ENCODE measurements around the gene BORCS5. TPM values are rescaled to one million over a fixed set of nuclear protein-coding genes. Genes with fewer than 3 reads are reported as not detected.

BORCS5 gene
- total RNA-seq, 2 donors from 2014 or later, result 15.2 to 26.1 TPM

DNA sequence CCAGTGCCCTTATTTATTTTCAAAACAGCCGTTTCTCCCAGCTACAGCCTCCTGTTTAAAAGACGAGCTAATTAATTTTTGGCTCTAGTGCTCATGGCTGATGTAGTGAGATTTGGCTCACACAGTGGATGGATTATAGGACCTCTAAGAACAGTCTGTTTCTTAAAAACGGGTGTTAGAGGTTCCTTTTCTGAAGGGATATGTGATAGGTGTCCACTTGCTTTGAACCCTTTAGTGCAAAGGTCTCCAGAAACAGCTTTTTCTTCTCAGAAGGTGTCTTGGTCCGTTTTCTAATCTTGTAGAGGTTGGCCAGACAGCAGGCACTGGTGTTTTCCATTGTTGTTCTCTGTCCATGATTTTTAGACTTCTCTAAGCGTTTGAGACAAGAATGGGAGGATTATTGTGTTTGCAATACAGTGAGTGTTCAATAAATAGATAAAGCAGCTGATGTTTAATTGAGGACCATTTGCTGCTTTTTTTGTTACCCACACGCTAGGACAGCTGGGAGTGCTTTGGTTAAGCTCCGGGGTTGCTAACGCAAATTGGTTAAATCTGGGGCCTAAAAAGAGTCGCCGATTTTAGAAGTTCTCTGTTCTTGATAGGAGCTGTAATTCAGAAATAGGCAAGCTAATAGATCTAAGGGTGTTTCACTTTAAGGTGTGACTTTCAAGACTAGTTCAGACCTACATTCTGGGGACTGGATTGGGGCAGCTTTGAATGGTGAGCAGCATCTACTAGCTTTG is 1.0 kb downstream of the BORCS5 start:
- Mint-ChIP-seq H3K36me3 (ENCODE audit: low read depth) (no peaks in the 10 kb centered on the region), H3K4me1 (peaks cover 13% of the 10 kb centered on the region), H3K27me3 (ENCODE audit: insufficient read depth) (no peaks in the 10 kb centered on the region), H3K9me3 (no peaks in the 10 kb centered on the region), H3K4me3 (peak overlapping the region; percentile 90), H3K27ac (peak overlapping the region; percentile 90)
- peak; percentile 42 for DNase-seq
- 49 to 55% methylated on average over 9 to 10 of the region's 10 CpGs for WGBS, 2 experiments (ENCODE audit: insufficient coverage in 1 of 2, insufficient read length in 1 of 2)
- Histone ChIP-seq H3K27me3 (ENCODE audit: control insufficient read depth, insufficient read depth, low read length, poor library complexity, severe bottlenecking) (no peaks in the 10 kb centered on the region), H3K9me3 (ENCODE audit: control insufficient read depth, low read length) (no peaks in the 10 kb centered on the region), H3K27ac (ENCODE audit: low read depth, low read length) (peak overlapping the region; percentile 87), H3K4me3 (ENCODE audit: low read length) (peak overlapping the region; percentile 88), H3K4me1 (ENCODE audit: control insufficient read depth, insufficient read depth, low read length) (no peaks in the 10 kb centered on the region), H3K9ac (ENCODE audit: extremely low read depth, low read length, poor library complexity, severe bottlenecking) (peak overlapping the region; percentile 28), H3K36me3 (ENCODE audit: control insufficient read depth, insufficient read depth, low read length) (no peaks in the 10 kb centered on the region)
- TF ChIP-seq, protein P1, sequence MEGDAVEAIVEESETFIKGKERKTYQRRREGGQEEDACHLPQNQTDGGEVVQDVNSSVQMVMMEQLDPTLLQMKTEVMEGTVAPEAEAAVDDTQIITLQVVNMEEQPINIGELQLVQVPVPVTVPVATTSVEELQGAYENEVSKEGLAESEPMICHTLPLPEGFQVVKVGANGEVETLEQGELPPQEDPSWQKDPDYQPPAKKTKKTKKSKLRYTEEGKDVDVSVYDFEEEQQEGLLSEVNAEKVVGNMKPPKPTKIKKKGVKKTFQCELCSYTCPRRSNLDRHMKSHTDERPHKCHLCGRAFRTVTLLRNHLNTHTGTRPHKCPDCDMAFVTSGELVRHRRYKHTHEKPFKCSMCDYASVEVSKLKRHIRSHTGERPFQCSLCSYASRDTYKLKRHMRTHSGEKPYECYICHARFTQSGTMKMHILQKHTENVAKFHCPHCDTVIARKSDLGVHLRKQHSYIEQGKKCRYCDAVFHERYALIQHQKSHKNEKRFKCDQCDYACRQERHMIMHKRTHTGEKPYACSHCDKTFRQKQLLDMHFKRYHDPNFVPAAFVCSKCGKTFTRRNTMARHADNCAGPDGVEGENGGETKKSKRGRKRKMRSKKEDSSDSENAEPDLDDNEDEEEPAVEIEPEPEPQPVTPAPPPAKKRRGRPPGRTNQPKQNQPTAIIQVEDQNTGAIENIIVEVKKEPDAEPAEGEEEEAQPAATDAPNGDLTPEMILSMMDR (conservative IDR thresholded peaks at IDR 0.05), result no peak

DNA sequence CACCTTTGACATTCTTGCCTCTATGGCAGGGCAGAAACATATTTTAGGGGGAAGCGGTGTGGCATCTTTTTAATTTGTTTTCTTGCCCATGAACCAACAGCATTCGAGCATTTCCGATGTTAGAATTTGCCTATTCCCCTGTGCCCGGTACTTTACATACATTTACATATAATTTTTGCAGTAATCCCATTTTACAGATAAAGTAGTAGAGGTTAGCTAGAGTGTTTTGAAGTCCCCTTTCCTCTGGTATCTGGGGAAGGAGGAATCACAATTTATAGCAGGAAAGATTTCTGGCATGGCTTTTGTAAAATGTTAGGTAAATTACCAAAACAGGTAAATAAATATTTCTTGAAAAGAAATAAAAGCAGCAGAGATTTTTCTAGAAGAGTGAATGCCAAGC is 1.6 kb downstream of the BORCS5 start:
- Histone ChIP-seq H3K9ac (ENCODE audit: extremely low read depth, low read length, poor library complexity, severe bottlenecking) (no peak overlapping the region), H3K4me3 (ENCODE audit: low read length) (peak overlapping the region; percentile 88), H3K4me1 (ENCODE audit: control insufficient read depth, insufficient read depth, low read length) (no peaks in the 10 kb centered on the region), H3K27me3 (ENCODE audit: control insufficient read depth, insufficient read depth, low read length, poor library complexity, severe bottlenecking) (no peaks in the 10 kb centered on the region), H3K9me3 (ENCODE audit: control insufficient read depth, low read length) (no peaks in the 10 kb centered on the region), H3K27ac (ENCODE audit: low read depth, low read length) (no peak overlapping the region), H3K36me3 (ENCODE audit: control insufficient read depth, insufficient read depth, low read length) (no peaks in the 10 kb centered on the region)
- Mint-ChIP-seq H3K27me3 (ENCODE audit: insufficient read depth) (no peaks in the 10 kb centered on the region), H3K4me1 (peaks cover 13% of the 10 kb centered on the region), H3K9me3 (no peaks in the 10 kb centered on the region), H3K4me3 (peak overlapping the region; percentile 90), H3K27ac (no peak overlapping the region), H3K36me3 (ENCODE audit: low read depth) (no peaks in the 10 kb centered on the region)
- no peak for DNase-seq
- 81 to 100% methylated on average over 1 to 4 of the region's 4 CpGs for WGBS, 2 experiments (ENCODE audit: insufficient coverage in 1 of 2, insufficient read length in 1 of 2)
- TF ChIP-seq, protein P1 (conservative IDR thresholded peaks at IDR 0.05), result no peak

DNA sequence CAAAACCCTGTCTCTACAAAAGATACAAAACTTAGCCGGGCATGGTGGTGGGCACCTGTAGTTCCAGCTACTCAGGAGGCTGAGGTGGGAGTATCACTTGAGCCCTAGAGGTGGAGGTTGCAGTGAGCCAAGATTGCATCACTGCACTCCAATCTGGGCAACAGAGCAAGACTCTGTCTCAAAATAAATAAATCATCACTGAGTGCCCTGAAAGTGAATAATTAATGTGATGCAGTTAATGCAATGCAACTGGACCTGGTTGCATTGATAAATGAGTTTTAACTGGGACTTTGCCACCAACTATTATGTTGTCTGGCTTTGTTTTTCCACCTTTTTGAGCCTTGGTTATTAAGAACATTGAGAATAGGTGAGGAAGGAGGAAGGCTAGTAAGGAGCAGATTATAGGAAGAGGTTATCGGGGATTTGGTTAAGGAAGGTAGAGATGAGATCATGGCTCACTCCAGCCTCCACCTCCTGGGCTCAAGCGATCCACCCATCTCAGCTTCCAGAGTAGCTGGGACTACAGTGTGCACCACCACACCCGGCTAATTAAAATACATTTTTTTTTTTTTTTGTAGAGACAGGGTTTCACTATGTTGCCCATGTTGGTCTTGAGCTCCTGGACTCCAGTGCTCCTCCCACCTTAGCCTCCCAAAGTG is 8.0 kb downstream of the BORCS5 start:
- TF ChIP-seq, protein P1 (conservative IDR thresholded peaks at IDR 0.05), result no peak
- H3K27me3 ChIP-seq (ENCODE audit: control insufficient read depth, insufficient read depth, low read length, poor library complexity, severe bottlenecking), result no peaks in the 10 kb centered on the region
- Mint-ChIP-seq H3K27ac (no peak overlapping the region), H3K4me3 (no peak overlapping the region), H3K9me3 (no peaks in the 10 kb centered on the region), H3K27me3 (ENCODE audit: insufficient read depth) (no peaks in the 10 kb centered on the region), H3K36me3 (ENCODE audit: low read depth) (peaks cover 2% of the 10 kb centered on the region), H3K4me1 (no peaks in the 10 kb centered on the region)
- no peak overlapping the region for H3K27ac ChIP-seq (ENCODE audit: low read depth, low read length)
- no peaks in the 10 kb centered on the region for H3K4me1 ChIP-seq (ENCODE audit: control insufficient read depth, insufficient read depth, low read length)
- no peaks in the 10 kb centered on the region for H3K9me3 ChIP-seq (ENCODE audit: control insufficient read depth, low read length)
- no peaks in the 10 kb centered on the region for H3K36me3 ChIP-seq (ENCODE audit: control insufficient read depth, insufficient read depth, low read length)
- no peak overlapping the region for H3K9ac ChIP-seq (ENCODE audit: extremely low read depth, low read length, poor library complexity, severe bottlenecking)
- WGBS, 2 experiments (ENCODE audit: insufficient coverage in 1 of 2, insufficient read length in 1 of 2), result 94 to 98% methylated on average over 3 to 4 of the region's 4 CpGs
- no peak for DNase-seq
- H3K4me3 ChIP-seq (ENCODE audit: low read length), result no peak overlapping the region
